ENCODE data around the gene ZNF492. TPM values are rescaled to one million over a fixed set of nuclear protein-coding genes. Genes with fewer than 3 reads are reported as not detected.

Gene ZNF492
- total RNA-seq, 4 donors from 2014 or later = 0.20 to 0.27 TPM; not detected in 2

DNA sequence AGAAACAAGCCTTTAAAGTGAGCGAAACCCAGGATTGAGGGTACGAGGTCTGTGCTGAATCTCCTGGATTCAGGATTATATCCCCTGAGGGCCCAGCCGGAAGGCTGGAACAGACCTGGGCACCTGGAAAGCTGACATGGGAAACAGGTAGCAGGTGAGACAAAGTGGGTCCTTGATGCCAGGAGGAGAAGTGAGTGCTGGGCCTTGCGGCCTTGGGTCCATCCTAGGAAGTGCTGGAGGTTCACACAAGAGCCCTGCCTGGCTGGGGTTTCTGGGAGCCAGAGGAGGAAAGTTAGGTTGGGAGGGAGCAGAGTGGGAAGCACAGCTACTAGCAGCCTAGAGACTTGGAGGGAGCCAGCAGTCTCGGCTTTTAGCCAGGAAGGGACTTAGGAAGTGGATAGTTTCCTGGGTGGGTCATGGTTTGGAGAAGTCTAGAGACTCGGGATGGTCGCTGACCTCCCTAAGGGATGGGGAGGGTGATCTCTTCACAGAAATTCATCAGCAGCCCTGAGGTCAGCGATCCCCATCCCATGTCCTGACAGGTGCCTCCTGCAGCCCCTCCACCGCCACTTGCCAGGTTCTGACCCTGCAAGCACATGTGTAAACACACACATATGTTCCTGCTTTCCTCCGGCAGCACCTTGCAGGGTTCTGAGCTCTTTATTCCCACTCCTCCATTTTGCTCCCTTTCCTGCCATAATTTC, 29.4 kb upstream of the ZNF492 start:
- no peaks in the 10 kb centered on the region for H3K36me3 ChIP-seq
- H3K27me3 ChIP-seq = no peaks in the 10 kb centered on the region
- H3K4me1 ChIP-seq = no peaks in the 10 kb centered on the region
- H3K27ac ChIP-seq = no peak overlapping the region
- no peak overlapping the region for H3K4me3 ChIP-seq
- DNase-seq = no peak
- intact Hi-C loops (cut with DNase I; ENCODE audit: low total_unique reads) = no loop called here
- TF ChIP-seq EP300 (IDR thresholded peaks at IDR 0.05; ENCODE audit: low read depth) (no peak), POLR2AphosphoS5 (IDR thresholded peaks at IDR 0.05) (no peak), POLR2A (IDR thresholded peaks at IDR 0.05) (no peak)
- TF ChIP-seq, protein P1, sequence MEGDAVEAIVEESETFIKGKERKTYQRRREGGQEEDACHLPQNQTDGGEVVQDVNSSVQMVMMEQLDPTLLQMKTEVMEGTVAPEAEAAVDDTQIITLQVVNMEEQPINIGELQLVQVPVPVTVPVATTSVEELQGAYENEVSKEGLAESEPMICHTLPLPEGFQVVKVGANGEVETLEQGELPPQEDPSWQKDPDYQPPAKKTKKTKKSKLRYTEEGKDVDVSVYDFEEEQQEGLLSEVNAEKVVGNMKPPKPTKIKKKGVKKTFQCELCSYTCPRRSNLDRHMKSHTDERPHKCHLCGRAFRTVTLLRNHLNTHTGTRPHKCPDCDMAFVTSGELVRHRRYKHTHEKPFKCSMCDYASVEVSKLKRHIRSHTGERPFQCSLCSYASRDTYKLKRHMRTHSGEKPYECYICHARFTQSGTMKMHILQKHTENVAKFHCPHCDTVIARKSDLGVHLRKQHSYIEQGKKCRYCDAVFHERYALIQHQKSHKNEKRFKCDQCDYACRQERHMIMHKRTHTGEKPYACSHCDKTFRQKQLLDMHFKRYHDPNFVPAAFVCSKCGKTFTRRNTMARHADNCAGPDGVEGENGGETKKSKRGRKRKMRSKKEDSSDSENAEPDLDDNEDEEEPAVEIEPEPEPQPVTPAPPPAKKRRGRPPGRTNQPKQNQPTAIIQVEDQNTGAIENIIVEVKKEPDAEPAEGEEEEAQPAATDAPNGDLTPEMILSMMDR (IDR thresholded peaks at IDR 0.05) = no peak
- peaks cover 3 to 5% of the 10 kb centered on the region in 2 donors for H3K9me3 ChIP-seq
- in situ Hi-C loops (cut with MboI; ENCODE audit: low pct_ligation_motif_present in 1 of 4, low pct_unique_long_range_greater_than_20kb in 1 of 4, low sequenced_read_pairs in 3 of 4) = no loop called here
- 70 to 83% methylated on average over 4 to 10 of the region's 10 CpGs for WGBS, 2 donors (ENCODE audit: low coverage in 1 of 2)

- Histone ChIP-seq H3K36me3 (no peaks in the 10 kb centered on the region), H3K4me1 (no peaks in the 10 kb centered on the region), H3K27ac (no peak overlapping the region), H3K27me3 (no peaks in the 10 kb centered on the region), H3K9me3 (peaks cover 3 to 4% of the 10 kb centered on the region in 2 donors), H3K4me3 (no peak overlapping the region)
- intact Hi-C loops (cut with DNase I; ENCODE audit: low total_unique reads) (no loop called here), in situ Hi-C loops (cut with MboI; ENCODE audit: low pct_ligation_motif_present in 1 of 4, low pct_unique_long_range_greater_than_20kb in 1 of 4, low sequenced_read_pairs in 3 of 4) (no loop called here)
- DNase-seq = no peak
- 67% methylated on average over 12 of the region's 12 CpGs; no CpG with 5 or more reads in 1 of the 2 donors for WGBS, 2 donors (ENCODE audit: low coverage in 1 of 2)
- TF ChIP-seq POLR2A (IDR thresholded peaks at IDR 0.05) (no peak), EP300 (IDR thresholded peaks at IDR 0.05; ENCODE audit: low read depth) (no peak), POLR2AphosphoS5 (IDR thresholded peaks at IDR 0.05) (no peak)
- TF ChIP-seq, protein P1 (IDR thresholded peaks at IDR 0.05) = no peak
Observed at GRCh38 chr19:22605275-22606211, 28.6 kb upstream of the ZNF492 start.

DNA sequence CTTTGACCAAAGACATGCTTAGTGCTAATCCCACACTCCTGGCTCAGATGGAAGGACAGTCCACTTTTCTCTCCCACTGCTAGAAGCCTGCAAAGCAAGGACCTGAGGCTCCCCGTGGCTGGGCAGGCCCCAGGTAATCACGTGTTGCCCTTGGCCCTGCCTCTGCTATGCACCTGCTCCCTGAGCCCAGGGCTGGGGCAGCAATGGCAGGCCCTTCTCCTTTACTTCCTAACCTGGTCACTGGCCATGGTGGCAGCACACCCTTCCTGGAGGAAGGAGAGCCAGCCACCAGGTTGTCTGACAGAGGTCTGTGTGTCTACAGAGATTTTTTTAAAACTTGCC, 27.9 kb upstream of the ZNF492 start:
- in situ Hi-C loops (cut with MboI; ENCODE audit: low pct_ligation_motif_present in 1 of 4, low pct_unique_long_range_greater_than_20kb in 1 of 4, low sequenced_read_pairs in 3 of 4) (no loop called here), intact Hi-C loops (cut with DNase I; ENCODE audit: low total_unique reads) (no loop called here)
- WGBS, 2 donors (ENCODE audit: low coverage in 1 of 2) = 73% methylated on average over 2 of the region's 2 CpGs; no CpG with 5 or more reads in 1 of the 2 donors
- no peak for TF ChIP-seq EP300 (IDR thresholded peaks at IDR 0.05; ENCODE audit: low read depth)
- no peak for TF ChIP-seq POLR2A (IDR thresholded peaks at IDR 0.05)
- TF ChIP-seq, protein P1 (IDR thresholded peaks at IDR 0.05) = no peak
- TF ChIP-seq POLR2AphosphoS5 (IDR thresholded peaks at IDR 0.05) = no peak
- H3K27ac ChIP-seq = no peak overlapping the region
- no peaks in the 10 kb centered on the region for H3K36me3 ChIP-seq
- no peak overlapping the region for H3K4me3 ChIP-seq
- no peak for DNase-seq
- H3K9me3 ChIP-seq = peaks cover 0 to 3% of the 10 kb centered on the region in 2 donors
- no peaks in the 10 kb centered on the region for H3K27me3 ChIP-seq
- H3K4me1 ChIP-seq = no peaks in the 10 kb centered on the region

DNA sequence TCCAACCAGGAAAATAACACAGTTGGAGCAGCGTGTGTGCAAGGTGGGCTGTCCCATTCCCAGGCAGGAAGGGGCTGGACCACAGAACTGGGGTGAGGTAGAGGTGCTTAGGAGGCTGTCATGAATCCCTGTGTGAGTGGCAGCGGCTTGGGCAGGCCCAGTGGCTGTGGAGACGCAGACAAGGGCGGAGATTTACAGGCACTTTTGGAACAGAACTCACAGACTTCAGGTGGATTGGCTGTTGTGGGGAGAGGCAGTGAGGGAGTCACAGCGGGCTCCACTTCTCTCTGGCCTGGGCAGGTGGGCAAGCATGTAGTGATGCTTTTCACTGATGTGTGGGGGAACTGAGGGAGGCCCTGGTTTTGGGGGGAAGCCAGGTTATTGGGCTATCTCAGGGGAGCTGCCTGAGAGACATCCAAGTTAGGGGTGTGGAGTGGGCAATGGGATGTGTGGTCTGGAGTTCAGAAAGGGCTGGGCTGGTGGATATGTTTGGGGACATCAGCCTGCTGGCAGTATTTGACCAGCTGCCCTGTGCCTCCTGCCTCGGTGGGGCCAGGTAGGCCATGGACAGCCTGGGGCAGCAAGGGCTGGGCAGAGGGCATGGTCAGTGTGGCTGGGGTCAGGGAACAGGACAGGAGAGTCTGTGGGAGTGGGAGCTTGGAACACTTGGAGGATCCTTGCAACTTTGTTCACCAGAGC, 27.0 kb upstream of the ZNF492 start:
- Histone ChIP-seq H3K4me3 (no peak overlapping the region), H3K27me3 (no peaks in the 10 kb centered on the region), H3K4me1 (no peaks in the 10 kb centered on the region), H3K27ac (no peak overlapping the region), H3K9me3 (peaks cover 0 to 3% of the 10 kb centered on the region in 2 donors), H3K36me3 (no peaks in the 10 kb centered on the region)
- in situ Hi-C loops (cut with MboI; ENCODE audit: low pct_ligation_motif_present in 1 of 4, low pct_unique_long_range_greater_than_20kb in 1 of 4, low sequenced_read_pairs in 3 of 4) = no loop called here
- DNase-seq = no peak
- WGBS, 2 donors (ENCODE audit: low coverage in 1 of 2) = 14 to 57% methylated on average over 1 to 6 of the region's 6 CpGs
- no peak for TF ChIP-seq POLR2A (IDR thresholded peaks at IDR 0.05)
- TF ChIP-seq POLR2AphosphoS5 (IDR thresholded peaks at IDR 0.05) = no peak
- TF ChIP-seq, protein P1 (IDR thresholded peaks at IDR 0.05) = no peak
- TF ChIP-seq EP300 (IDR thresholded peaks at IDR 0.05; ENCODE audit: low read depth) = no peak
- intact Hi-C loops (cut with DNase I; ENCODE audit: low total_unique reads) = no loop called here

Measured in transverse colon (tissue), 4 donors.